OCI-LY3 (cell line): Measurements from ENCODE around the gene MRAS.

Experiments used
- H2AFZ ChIP-seq: fragments of 200-600, 300-600 bp; shearing (Covaris generic); 2 replicates; pipeline ENCODE4 v1.6.0; 2014; ENCODE audit warnings: antibody characterized with exemption, low read depth, low read length
- H3K27ac ChIP-seq: fragments of 200-600, 300-600 bp; sonication (generic); 2 replicates; pipeline ENCODE4 v1.5.1; 2014; ENCODE audit warnings: mild to moderate bottlenecking, low read length, moderate library complexity, mixed read lengths
- H3K27me3 ChIP-seq: fragments of 200-600, 300-600 bp; sonication (generic); 2 replicates; pipeline ENCODE4 v1.6.1; 2014; ENCODE audit warnings: low read depth, low read length, mixed read lengths
- H3K36me3 ChIP-seq: fragments of 200-600, 300-600 bp; sonication (generic); replicated peaks from 2 replicates; pipeline ENCODE3; 2014; ENCODE audit warnings: low read depth, low read length, mixed read lengths
- H3K4me1 ChIP-seq: fragments of 300-600, 200-600 bp; sonication (generic); 2 replicates; pipeline ENCODE4 v1.6.1; 2014; ENCODE audit warnings: low read length, mixed read lengths
- H3K4me2 ChIP-seq: fragments of 200-600, 300-600 bp; sonication (generic); 2 replicates; pipeline ENCODE4 v1.6.1; 2014; ENCODE audit warnings: low read length, mixed read lengths
- H3K4me3 ChIP-seq: fragments of 300-600, 200-600 bp; sonication (generic); 2 replicates; pipeline ENCODE4 v1.5.1; 2014; ENCODE audit warnings: antibody characterized with exemption, mild to moderate bottlenecking, low read length, moderate library complexity
- H3K79me2 ChIP-seq: fragments of 300-600, 200-600 bp; shearing (Covaris generic); 2 replicates; pipeline ENCODE4 v1.6.1; 2014; ENCODE audit warnings: mild to moderate bottlenecking, low read length, mixed read lengths
- H3K9ac ChIP-seq: fragments of 300-600, 200-600 bp; shearing (Covaris generic); 2 replicates; pipeline ENCODE4 v1.6.0; 2014; ENCODE audit warnings: mild to moderate bottlenecking, low read length, moderate library complexity
- H3K9me3 ChIP-seq: fragments of 200-600, 300-600 bp; shearing (Covaris generic); 2 replicates; pipeline ENCODE4 v1.6.1; 2014; ENCODE audit warnings: low read length, mixed read lengths; ENCODE audit not compliant: insufficient read depth
- H4K20me1 ChIP-seq: fragments of 200-600, 300-600 bp; sonication (generic); 2 replicates; pipeline ENCODE4 v1.6.1; 2016; ENCODE audit warnings: low read length, mixed read lengths; ENCODE audit not compliant: insufficient read depth
- CTCF ChIP-seq: fragments of 200-600, 300-600 bp; sonication (generic); IDR thresholded peaks from 2 replicates; pipeline ENCODE4 v1.5.1; 2014; ENCODE audit warnings: antibody characterized with exemption, low read length, low read depth
- EZH2phosphoT487 ChIP-seq: fragments of 200-600 bp; shearing (Covaris generic); IDR thresholded peaks from 2 replicates; pipeline ENCODE4 v1.6.1; 2018; ENCODE audit warnings: antibody characterized with exemption, mixed run types, low read depth

The MRAS gene

GRCh38 chr3:138332472-138333073, 15.8 kb upstream of the MRAS start:
- no peak overlapping the region for H2AFZ ChIP-seq
- H3K79me2 ChIP-seq: no peaks in the 10 kb centered on the region
- no peaks in the 10 kb centered on the region for H3K9me3 ChIP-seq
- no peak overlapping the region for H3K9ac ChIP-seq
- no peak overlapping the region for H3K4me3 ChIP-seq
- H3K4me2 ChIP-seq: no peak overlapping the region
- H3K27ac ChIP-seq: no peak overlapping the region
- peaks cover 15% of the 10 kb centered on the region for H3K4me1 ChIP-seq
- no peaks in the 10 kb centered on the region for H3K36me3 ChIP-seq
- peaks cover 48% of the 10 kb centered on the region for H3K27me3 ChIP-seq
- TF ChIP-seq EZH2phosphoT487 (no peak), CTCF (peak; percentile 71)
- H4K20me1 ChIP-seq: no peaks in the 10 kb centered on the region

- Histone ChIP-seq H2AFZ (no peak overlapping the region), H3K9ac (no peak overlapping the region), H3K4me2 (no peak overlapping the region), H3K9me3 (no peaks in the 10 kb centered on the region), H3K27ac (no peak overlapping the region), H3K36me3 (no peaks in the 10 kb centered on the region), H3K27me3 (peaks cover 48% of the 10 kb centered on the region), H3K4me3 (no peak overlapping the region), H4K20me1 (no peaks in the 10 kb centered on the region), H3K79me2 (no peaks in the 10 kb centered on the region), H3K4me1 (peaks cover 8% of the 10 kb centered on the region)
- TF ChIP-seq CTCF (no peak), EZH2phosphoT487 (no peak)
Measured at GRCh38 chr3:138334608-138335007, 13.8 kb upstream of the MRAS start.

DNA sequence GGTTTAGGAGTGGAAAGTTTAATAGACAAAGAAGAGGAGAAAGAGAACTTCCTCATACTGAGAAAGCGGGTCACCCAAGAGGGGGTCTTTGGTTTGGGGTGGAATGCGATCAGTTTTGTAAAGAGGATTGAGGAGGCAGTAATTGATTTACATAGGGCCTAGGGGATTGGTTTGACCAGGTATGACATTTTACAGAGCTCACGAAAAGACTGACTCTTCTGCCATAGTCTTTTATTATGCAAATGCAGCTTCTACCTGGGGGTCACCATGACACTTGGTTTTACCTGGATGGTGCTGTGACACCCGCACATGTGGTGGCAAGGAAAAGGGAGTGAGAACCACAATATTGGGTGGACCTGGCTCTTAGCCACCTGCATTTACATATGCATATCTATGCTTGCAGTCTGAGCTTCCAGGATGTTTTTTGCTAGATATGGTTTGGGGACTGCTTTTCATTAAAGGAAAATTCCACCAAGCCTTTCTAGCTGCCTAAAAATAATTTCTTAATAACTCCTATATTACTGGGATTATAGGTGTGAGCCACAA, 11.9 kb upstream of the MRAS start:
- peaks cover 40% of the 10 kb centered on the region for H3K27me3 ChIP-seq
- no peaks in the 10 kb centered on the region for H4K20me1 ChIP-seq
- H3K27ac ChIP-seq: no peak overlapping the region
- no peak overlapping the region for H3K4me2 ChIP-seq
- H3K9ac ChIP-seq: no peak overlapping the region
- H3K4me3 ChIP-seq: no peak overlapping the region
- no peaks in the 10 kb centered on the region for H3K36me3 ChIP-seq
- no peaks in the 10 kb centered on the region; the same call in 1 of the 2 replicates for H3K4me1 ChIP-seq
- no peak for TF ChIP-seq EZH2phosphoT487
- no peak for TF ChIP-seq CTCF
- H3K9me3 ChIP-seq: no peaks in the 10 kb centered on the region
- H2AFZ ChIP-seq: no peak overlapping the region
- no peaks in the 10 kb centered on the region for H3K79me2 ChIP-seq

- Histone ChIP-seq H4K20me1 (no peaks in the 10 kb centered on the region), H3K27ac (no peak overlapping the region), H3K27me3 (peaks cover 43% of the 10 kb centered on the region), H3K9me3 (no peaks in the 10 kb centered on the region), H2AFZ (no peak overlapping the region), H3K4me1 (no peaks in the 10 kb centered on the region), H3K4me3 (no peak overlapping the region), H3K79me2 (no peaks in the 10 kb centered on the region), H3K4me2 (no peak overlapping the region), H3K36me3 (no peaks in the 10 kb centered on the region), H3K9ac (no peak overlapping the region)
- TF ChIP-seq EZH2phosphoT487 (no peak), CTCF (no peak)
Measured at GRCh38 chr3:138338244-138338643, 10.1 kb upstream of the MRAS start.
